GM12872 (cell line): ENCODE data around the gene ELFN1.

Experiments
- TF ChIP-seq, protein P1 (sequence below): IDR thresholded peaks from 3 replicates; pipeline ENCODE4 v1.5.1; 2011; ENCODE audit warnings: low read depth, mild to moderate bottlenecking, low read length, moderate library complexity; ENCODE audit not compliant: insufficient read depth

ELFN1 gene

DNA sequence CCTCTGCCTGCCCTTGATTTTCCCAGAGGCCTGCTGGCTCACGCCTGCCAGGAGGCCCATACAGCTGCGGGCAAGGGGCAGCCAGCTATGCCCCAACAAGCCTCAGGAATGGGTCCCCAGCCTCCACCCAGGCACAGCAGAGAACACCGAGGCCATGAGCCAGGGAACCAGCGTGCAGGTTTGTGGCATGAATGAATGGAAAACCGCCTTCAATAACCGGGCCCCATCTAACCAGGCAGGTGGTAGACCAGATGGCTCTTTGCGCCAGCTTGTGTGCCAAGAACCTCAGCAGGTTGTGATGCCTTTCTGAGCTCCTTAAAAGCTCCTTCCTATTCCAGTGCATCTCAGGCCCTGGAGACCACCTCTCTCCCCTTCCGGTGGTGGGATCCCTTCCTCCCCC, 50.2 kb downstream of the ELFN1 start:
- TF ChIP-seq, protein P1, sequence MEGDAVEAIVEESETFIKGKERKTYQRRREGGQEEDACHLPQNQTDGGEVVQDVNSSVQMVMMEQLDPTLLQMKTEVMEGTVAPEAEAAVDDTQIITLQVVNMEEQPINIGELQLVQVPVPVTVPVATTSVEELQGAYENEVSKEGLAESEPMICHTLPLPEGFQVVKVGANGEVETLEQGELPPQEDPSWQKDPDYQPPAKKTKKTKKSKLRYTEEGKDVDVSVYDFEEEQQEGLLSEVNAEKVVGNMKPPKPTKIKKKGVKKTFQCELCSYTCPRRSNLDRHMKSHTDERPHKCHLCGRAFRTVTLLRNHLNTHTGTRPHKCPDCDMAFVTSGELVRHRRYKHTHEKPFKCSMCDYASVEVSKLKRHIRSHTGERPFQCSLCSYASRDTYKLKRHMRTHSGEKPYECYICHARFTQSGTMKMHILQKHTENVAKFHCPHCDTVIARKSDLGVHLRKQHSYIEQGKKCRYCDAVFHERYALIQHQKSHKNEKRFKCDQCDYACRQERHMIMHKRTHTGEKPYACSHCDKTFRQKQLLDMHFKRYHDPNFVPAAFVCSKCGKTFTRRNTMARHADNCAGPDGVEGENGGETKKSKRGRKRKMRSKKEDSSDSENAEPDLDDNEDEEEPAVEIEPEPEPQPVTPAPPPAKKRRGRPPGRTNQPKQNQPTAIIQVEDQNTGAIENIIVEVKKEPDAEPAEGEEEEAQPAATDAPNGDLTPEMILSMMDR, result no peak

- TF ChIP-seq, protein P1, result no peak
Observed at GRCh38 chr7:1721047-1721690, 51.1 kb downstream of the ELFN1 start.

- TF ChIP-seq, protein P1, result no peak
Observed at GRCh38 chr7:1723254-1723653, 53.2 kb downstream of the ELFN1 start.

- TF ChIP-seq, protein P1, result no peak
Observed at GRCh38 chr7:1724118-1724910, 54.2 kb downstream of the ELFN1 start.

- TF ChIP-seq, protein P1, result no peak
Observed at GRCh38 chr7:1725199-1725690, 55.2 kb downstream of the ELFN1 start.

- TF ChIP-seq, protein P1, result no peak
Observed at GRCh38 chr7:1725766-1726630, 55.9 kb downstream of the ELFN1 start.

- TF ChIP-seq, protein P1, result no peak
Observed at GRCh38 chr7:1727079-1727478, 57.0 kb downstream of the ELFN1 start.
